ENCODE data around the gene ZPBP2.

The ZPBP2 gene

GRCh38 chr17:39828443-39828842 is 39.6 kb upstream of the ZPBP2 start:
- no peak for TF ChIP-seq SUZ12 (IDR thresholded peaks at IDR 0.05; ENCODE audit: extremely low read depth, insufficient read depth, insufficient read length)
- TF ChIP-seq ZNF274 (IDR thresholded peaks at IDR 0.05; ENCODE audit: low read depth, low read length): no peak
- TF ChIP-seq YY1 (IDR thresholded peaks at IDR 0.05; ENCODE audit: insufficient read depth, insufficient read length): no peak
- H3K4me3 ChIP-seq (ENCODE audit: insufficient read length, low read depth): no peak overlapping the region
- no peak for DNase-seq (ENCODE audit: low read depth, low spot score)
- no peaks in the 10 kb centered on the region for H3K4me1 ChIP-seq (ENCODE audit: insufficient read depth, insufficient read length)
- H3K27me3 ChIP-seq (ENCODE audit: insufficient read depth, insufficient read length): no peaks in the 10 kb centered on the region
- H3K9ac ChIP-seq (ENCODE audit: insufficient read length, low read depth): no peak overlapping the region
- peaks cover 27% of the 10 kb centered on the region for H3K9me3 ChIP-seq (ENCODE audit: insufficient read depth, low read length)
- H3K36me3 ChIP-seq (ENCODE audit: insufficient read depth, insufficient read length, low read length): no peaks in the 10 kb centered on the region

- no peaks in the 10 kb centered on the region for H3K4me1 ChIP-seq (ENCODE audit: insufficient read depth, insufficient read length)
- H3K9me3 ChIP-seq (ENCODE audit: insufficient read depth, low read length): no peaks in the 10 kb centered on the region
- no peaks in the 10 kb centered on the region for H3K36me3 ChIP-seq (ENCODE audit: insufficient read depth, insufficient read length, low read length)
- no peaks in the 10 kb centered on the region for H3K27me3 ChIP-seq (ENCODE audit: insufficient read depth, insufficient read length)
- no peak overlapping the region for H3K4me3 ChIP-seq (ENCODE audit: insufficient read length, low read depth)
- TF ChIP-seq SUZ12 (IDR thresholded peaks at IDR 0.05; ENCODE audit: extremely low read depth, insufficient read depth, insufficient read length) (no peak), YY1 (IDR thresholded peaks at IDR 0.05; ENCODE audit: insufficient read depth, insufficient read length) (no peak), ZNF274 (IDR thresholded peaks at IDR 0.05; ENCODE audit: low read depth, low read length) (no peak)
- H3K9ac ChIP-seq (ENCODE audit: insufficient read length, low read depth): no peak overlapping the region
- DNase-seq (ENCODE audit: low read depth, low spot score): no peak
These were observed 36.4 kb upstream of the ZPBP2 start for GRCh38 chr17:39831588-39831987.

GRCh38 chr17:39834017-39834416 is 34.0 kb upstream of the ZPBP2 start:
- Histone ChIP-seq H3K9ac (ENCODE audit: insufficient read length, low read depth) (no peak overlapping the region), H3K36me3 (ENCODE audit: insufficient read depth, insufficient read length, low read length) (no peaks in the 10 kb centered on the region), H3K27me3 (ENCODE audit: insufficient read depth, insufficient read length) (no peaks in the 10 kb centered on the region), H3K4me3 (ENCODE audit: insufficient read length, low read depth) (no peak overlapping the region), H3K4me1 (ENCODE audit: insufficient read depth, insufficient read length) (no peaks in the 10 kb centered on the region), H3K9me3 (ENCODE audit: insufficient read depth, low read length) (no peaks in the 10 kb centered on the region; the same call in 1 of the 2 replicates)
- DNase-seq (ENCODE audit: low read depth, low spot score): no peak
- TF ChIP-seq ZNF274 (IDR thresholded peaks at IDR 0.05; ENCODE audit: low read depth, low read length) (no peak), SUZ12 (IDR thresholded peaks at IDR 0.05; ENCODE audit: extremely low read depth, insufficient read depth, insufficient read length) (no peak), YY1 (IDR thresholded peaks at IDR 0.05; ENCODE audit: insufficient read depth, insufficient read length) (no peak)

GRCh38 chr17:39835038-39835786 is 32.8 kb upstream of the ZPBP2 start:
- no peak for DNase-seq (ENCODE audit: low read depth, low spot score)
- Histone ChIP-seq H3K36me3 (ENCODE audit: insufficient read depth, insufficient read length, low read length) (no peaks in the 10 kb centered on the region), H3K27me3 (ENCODE audit: insufficient read depth, insufficient read length) (no peaks in the 10 kb centered on the region), H3K4me3 (ENCODE audit: insufficient read length, low read depth) (no peak overlapping the region), H3K9ac (ENCODE audit: insufficient read length, low read depth) (no peak overlapping the region), H3K9me3 (ENCODE audit: insufficient read depth, low read length) (no peaks in the 10 kb centered on the region; the same call in 1 of the 2 replicates), H3K4me1 (ENCODE audit: insufficient read depth, insufficient read length) (no peaks in the 10 kb centered on the region)
- no peak for TF ChIP-seq SUZ12 (IDR thresholded peaks at IDR 0.05; ENCODE audit: extremely low read depth, insufficient read depth, insufficient read length)
- TF ChIP-seq ZNF274 (IDR thresholded peaks at IDR 0.05; ENCODE audit: low read depth, low read length): no peak
- TF ChIP-seq YY1 (IDR thresholded peaks at IDR 0.05; ENCODE audit: insufficient read depth, insufficient read length): no peak

- DNase-seq (ENCODE audit: low read depth, low spot score): no peak
- no peaks in the 10 kb centered on the region for H3K4me1 ChIP-seq (ENCODE audit: insufficient read depth, insufficient read length)
- no peak overlapping the region for H3K9ac ChIP-seq (ENCODE audit: insufficient read length, low read depth)
- H3K27me3 ChIP-seq (ENCODE audit: insufficient read depth, insufficient read length): no peaks in the 10 kb centered on the region
- no peak overlapping the region for H3K4me3 ChIP-seq (ENCODE audit: insufficient read length, low read depth)
- no peaks in the 10 kb centered on the region; the same call in 1 of the 2 replicates for H3K9me3 ChIP-seq (ENCODE audit: insufficient read depth, low read length)
- no peaks in the 10 kb centered on the region for H3K36me3 ChIP-seq (ENCODE audit: insufficient read depth, insufficient read length, low read length)
- TF ChIP-seq YY1 (IDR thresholded peaks at IDR 0.05; ENCODE audit: insufficient read depth, insufficient read length): no peak
- no peak for TF ChIP-seq SUZ12 (IDR thresholded peaks at IDR 0.05; ENCODE audit: extremely low read depth, insufficient read depth, insufficient read length)
- no peak for TF ChIP-seq ZNF274 (IDR thresholded peaks at IDR 0.05; ENCODE audit: low read depth, low read length)
These were observed 31.9 kb upstream of the ZPBP2 start for GRCh38 chr17:39836117-39836516.

GRCh38 chr17:39838057-39838456 is 29.9 kb upstream of the ZPBP2 start:
- no peaks in the 10 kb centered on the region for H3K4me1 ChIP-seq (ENCODE audit: insufficient read depth, insufficient read length)
- no peaks in the 10 kb centered on the region for H3K36me3 ChIP-seq (ENCODE audit: insufficient read depth, insufficient read length, low read length)
- no peak for TF ChIP-seq YY1 (IDR thresholded peaks at IDR 0.05; ENCODE audit: insufficient read depth, insufficient read length)
- no peak for TF ChIP-seq SUZ12 (IDR thresholded peaks at IDR 0.05; ENCODE audit: extremely low read depth, insufficient read depth, insufficient read length)
- no peak for TF ChIP-seq ZNF274 (IDR thresholded peaks at IDR 0.05; ENCODE audit: low read depth, low read length)
- H3K4me3 ChIP-seq (ENCODE audit: insufficient read length, low read depth): no peak overlapping the region
- H3K9me3 ChIP-seq (ENCODE audit: insufficient read depth, low read length): no peaks in the 10 kb centered on the region; the same call in 1 of the 2 replicates
- no peak for DNase-seq (ENCODE audit: low read depth, low spot score)
- no peak overlapping the region for H3K9ac ChIP-seq (ENCODE audit: insufficient read length, low read depth)
- no peaks in the 10 kb centered on the region for H3K27me3 ChIP-seq (ENCODE audit: insufficient read depth, insufficient read length)

- Histone ChIP-seq H3K27me3 (ENCODE audit: insufficient read depth, insufficient read length) (no peaks in the 10 kb centered on the region), H3K9ac (ENCODE audit: insufficient read length, low read depth) (no peak overlapping the region), H3K9me3 (ENCODE audit: insufficient read depth, low read length) (no peaks in the 10 kb centered on the region; the same call in 1 of the 2 replicates), H3K4me3 (ENCODE audit: insufficient read length, low read depth) (no peak overlapping the region), H3K36me3 (ENCODE audit: insufficient read depth, insufficient read length, low read length) (no peaks in the 10 kb centered on the region), H3K4me1 (ENCODE audit: insufficient read depth, insufficient read length) (no peaks in the 10 kb centered on the region)
- no peak for TF ChIP-seq YY1 (IDR thresholded peaks at IDR 0.05; ENCODE audit: insufficient read depth, insufficient read length)
- TF ChIP-seq SUZ12 (IDR thresholded peaks at IDR 0.05; ENCODE audit: extremely low read depth, insufficient read depth, insufficient read length): no peak
- no peak for TF ChIP-seq ZNF274 (IDR thresholded peaks at IDR 0.05; ENCODE audit: low read depth, low read length)
- DNase-seq (ENCODE audit: low read depth, low spot score): no peak
These were observed 29.2 kb upstream of the ZPBP2 start for GRCh38 chr17:39838784-39839183.
